EH (cell line): ENCODE results near the gene RNLS.
"Not testable (repeated sequence)": the region's sequence is repeated elsewhere in the genome, so short reads cannot be mapped to it uniquely, and the experiment has no call there.

ENCODE experiments used
- DNase-seq: peaks from one replicate; pipeline ENCODE4 v3.0.0-alpha.2; 2015; ENCODE audit warnings: low read depth

The RNLS gene

GRCh38 chr10:88522715-88523114 lies 60.4 kb downstream of the RNLS start:
- no peak for DNase-seq

GRCh38 chr10:88521791-88522190 lies 61.3 kb downstream of the RNLS start:
- no peak for DNase-seq

- peak; percentile 59 for DNase-seq
Measured at GRCh38 chr10:88515235-88515634, 67.9 kb downstream of the RNLS start.

- no peak for DNase-seq
Measured at GRCh38 chr10:88512599-88512998, 70.5 kb downstream of the RNLS start.

GRCh38 chr10:88508796-88509195 lies 74.3 kb downstream of the RNLS start:
- DNase-seq: no peak

GRCh38 chr10:88507826-88508453 lies 75.2 kb downstream of the RNLS start:
- no peak for DNase-seq

GRCh38 chr10:88507404-88507803 lies 75.7 kb downstream of the RNLS start:
- no peak for DNase-seq

- DNase-seq: no peak
Measured at GRCh38 chr10:88505680-88506215, 77.4 kb downstream of the RNLS start.

GRCh38 chr10:88505265-88505664 lies 77.9 kb downstream of the RNLS start:
- no peak for DNase-seq

GRCh38 chr10:88500656-88501055 lies 82.5 kb downstream of the RNLS start:
- DNase-seq: no peak

GRCh38 chr10:88499569-88500470 lies 83.3 kb downstream of the RNLS start:
- DNase-seq: peak; percentile 60

GRCh38 chr10:88497913-88498312 lies 85.2 kb downstream of the RNLS start:
- no peak for DNase-seq

GRCh38 chr10:88494537-88494936 lies 88.6 kb downstream of the RNLS start:
- no peak for DNase-seq

- peak; percentile 81 for DNase-seq
Measured at GRCh38 chr10:88493691-88494483, 89.2 kb downstream of the RNLS start.

- no peak for DNase-seq
Measured at GRCh38 chr10:88491314-88491713, 91.8 kb downstream of the RNLS start.

- no peak for DNase-seq
Measured at GRCh38 chr10:88490231-88490980, 92.7 kb downstream of the RNLS start.

- no peak for DNase-seq
Measured at GRCh38 chr10:88489107-88489506, 94.0 kb downstream of the RNLS start.

- DNase-seq: not testable (repeated sequence)
Measured at GRCh38 chr10:88486816-88487215, 96.3 kb downstream of the RNLS start.

- no peak for DNase-seq
Measured at GRCh38 chr10:88482220-88482619, 100.9 kb downstream of the RNLS start.

- DNase-seq: peak; percentile 17
Measured at GRCh38 chr10:88478256-88478655, 104.9 kb downstream of the RNLS start.

GRCh38 chr10:88477343-88478085 lies 105.6 kb downstream of the RNLS start:
- DNase-seq: peak; percentile 21
